Left lung (tissue), 10 donors: ENCODE data around the gene ESD. TPM values are rescaled to one million over a fixed set of nuclear protein-coding genes. Genes with fewer than 3 reads are reported as not detected.
"Not testable (repeated sequence)": the region's sequence is repeated elsewhere in the genome, so short reads cannot be mapped to it uniquely, and the experiment has no call there.

Source experiments
- ATAC-seq: fragments of 200-7000 bp; cut with Tn5 transposase; one replicate; pipeline ENCODE4 v1.9.1; 2020; ENCODE audit warnings: moderate library complexity
- DNase-seq, 4 donors: peaks; one replicate each; pipeline ENCODE4 v3.0.0-alpha.2; 2013 to 2020
- H3K27ac ChIP-seq, 2 donors: fragments of 200-600 bp; sonication (generic) in 1 of 2; one replicate each; pipeline versions ENCODE4 v1.5.0 to v1.8.0; 2020 to 2021
- H3K27me3 ChIP-seq, 2 donors: fragments of 200-600 bp; sonication (generic) in 1 of 2; one replicate each; pipeline versions ENCODE4 v1.5.0 to v1.8.0; 2020 to 2021
- H3K36me3 ChIP-seq, 2 donors: fragments of 200-600 bp; sonication (generic) in 1 of 2; one replicate each; pipeline versions ENCODE4 v1.5.0 to v1.8.0; 2020 to 2021
- H3K4me1 ChIP-seq, 2 donors: fragments of 200-600 bp; one replicate each; pipeline ENCODE4 v1.8.0; 2021
- H3K4me3 ChIP-seq, 2 donors: fragments of 200-600 bp; sonication (generic) in 1 of 2; one replicate each; pipeline versions ENCODE4 v1.5.0 to v1.8.0; 2020 to 2021; ENCODE audit warnings: mild to moderate bottlenecking in 1 of 2
- H3K9me3 ChIP-seq, 2 donors: fragments of 200-600 bp; sonication (generic) in 1 of 2; one replicate each; pipeline versions ENCODE4 v1.5.0 to v1.8.0; 2020 to 2021
- intact Hi-C, 2 donors: fragments of 100-400 bp; cut with DNase I; formaldehyde crosslinking; loops; one replicate each; pipeline versions ENCODE4 v1.11.2 to v1.14.2; 2022
- polyA plus RNA-seq, 6 donors: library from polyadenylated mRNA; unstranded; fragments of 120-200 nt; gene quantifications; one replicate each; pipeline ENCODE4 v1.2.1, GENCODE V29; 2013; ENCODE audit not compliant: insufficient read length in 6 of 6
- total RNA-seq, 2 donors: library from RNA; stranded (reverse); fragmentation: NEBNext Ultra II Directional; extraction: Animal tissue kit (Norgen Biotek cat#: 25700); gene quantifications; one replicate each; pipeline ENCODE4 v1.2.1, GENCODE V29; 2021
- TF ChIP-seq, protein P1 (sequence below), 2 donors: fragments of 200-600 bp; sonication (generic) in 1 of 2; IDR thresholded peaks; one replicate each; pipeline versions ENCODE4 v1.5.0 to v1.8.0; 2021; ENCODE audit warnings: antibody characterized with exemption in 2 of 2
- donor health status: DM: no; HTN: yes; CAD: no.
- donor health status: DM: no; HTN: no; CAD: no.

Gene ESD
- total and polyA plus RNA-seq, 8 donors = 99.6 to 277 (median 235) TPM

DNA sequence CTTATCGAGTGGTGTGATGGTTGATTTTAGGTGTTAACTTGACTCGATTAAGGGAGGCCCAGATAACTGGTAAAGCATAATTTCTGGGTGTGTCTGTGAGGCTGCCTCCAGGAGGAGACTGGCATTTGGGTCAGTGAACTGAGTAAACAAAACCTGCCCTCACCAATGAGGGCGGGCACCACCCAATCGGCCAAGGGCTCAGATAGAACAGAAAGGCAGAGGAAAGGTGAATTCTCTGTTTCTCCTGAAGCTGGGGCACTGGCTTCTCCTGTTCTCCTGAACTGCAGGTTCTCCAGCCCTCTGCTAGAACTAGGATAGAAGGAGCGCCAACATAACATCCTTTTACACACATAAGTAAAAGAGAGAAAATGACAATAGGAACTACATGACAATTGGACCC is 35.1 kb downstream of the ESD start:
- no peak overlapping the region for H3K27ac ChIP-seq
- no peaks in the 10 kb centered on the region for H3K36me3 ChIP-seq
- no peaks in the 10 kb centered on the region for H3K9me3 ChIP-seq
- H3K4me3 ChIP-seq = no peak overlapping the region
- intact Hi-C loops = no loop called here
- DNase-seq = no peak
- no peaks in the 10 kb centered on the region for H3K27me3 ChIP-seq
- H3K4me1 ChIP-seq = peaks cover 7 to 26% of the 10 kb centered on the region in 2 donors
- TF ChIP-seq, protein P1, sequence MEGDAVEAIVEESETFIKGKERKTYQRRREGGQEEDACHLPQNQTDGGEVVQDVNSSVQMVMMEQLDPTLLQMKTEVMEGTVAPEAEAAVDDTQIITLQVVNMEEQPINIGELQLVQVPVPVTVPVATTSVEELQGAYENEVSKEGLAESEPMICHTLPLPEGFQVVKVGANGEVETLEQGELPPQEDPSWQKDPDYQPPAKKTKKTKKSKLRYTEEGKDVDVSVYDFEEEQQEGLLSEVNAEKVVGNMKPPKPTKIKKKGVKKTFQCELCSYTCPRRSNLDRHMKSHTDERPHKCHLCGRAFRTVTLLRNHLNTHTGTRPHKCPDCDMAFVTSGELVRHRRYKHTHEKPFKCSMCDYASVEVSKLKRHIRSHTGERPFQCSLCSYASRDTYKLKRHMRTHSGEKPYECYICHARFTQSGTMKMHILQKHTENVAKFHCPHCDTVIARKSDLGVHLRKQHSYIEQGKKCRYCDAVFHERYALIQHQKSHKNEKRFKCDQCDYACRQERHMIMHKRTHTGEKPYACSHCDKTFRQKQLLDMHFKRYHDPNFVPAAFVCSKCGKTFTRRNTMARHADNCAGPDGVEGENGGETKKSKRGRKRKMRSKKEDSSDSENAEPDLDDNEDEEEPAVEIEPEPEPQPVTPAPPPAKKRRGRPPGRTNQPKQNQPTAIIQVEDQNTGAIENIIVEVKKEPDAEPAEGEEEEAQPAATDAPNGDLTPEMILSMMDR (IDR thresholded peaks at IDR 0.05) = no peak
- no peak for ATAC-seq

DNA sequence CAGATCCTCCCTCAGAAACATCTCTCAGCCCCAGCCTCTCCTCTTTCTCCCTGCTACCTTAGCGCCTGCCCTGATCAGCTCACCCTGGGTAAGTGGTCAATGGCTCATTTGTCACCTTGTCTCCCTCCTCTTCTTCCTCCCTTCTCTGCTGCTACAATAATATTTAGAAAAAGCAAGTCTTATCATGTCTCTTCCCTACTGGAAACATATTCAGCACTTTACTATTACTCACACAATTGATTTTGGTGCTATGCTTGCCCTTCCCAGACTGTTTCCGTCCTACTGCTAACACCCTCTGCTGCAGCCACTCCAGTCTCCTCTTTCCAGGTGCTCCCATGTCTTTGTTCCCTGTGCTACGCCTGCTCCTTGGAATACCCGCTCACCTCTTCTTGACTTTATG is 35.8 kb downstream of the ESD start:
- DNase-seq (no peak), ATAC-seq (no peak)
- intact Hi-C loops = no loop called here
- Histone ChIP-seq H3K27ac (no peak overlapping the region), H3K27me3 (no peaks in the 10 kb centered on the region), H3K9me3 (no peaks in the 10 kb centered on the region), H3K4me1 (peaks cover 9 to 28% of the 10 kb centered on the region in 2 donors), H3K36me3 (no peaks in the 10 kb centered on the region), H3K4me3 (no peak overlapping the region)
- TF ChIP-seq, protein P1 (IDR thresholded peaks at IDR 0.05) = no peak

DNA sequence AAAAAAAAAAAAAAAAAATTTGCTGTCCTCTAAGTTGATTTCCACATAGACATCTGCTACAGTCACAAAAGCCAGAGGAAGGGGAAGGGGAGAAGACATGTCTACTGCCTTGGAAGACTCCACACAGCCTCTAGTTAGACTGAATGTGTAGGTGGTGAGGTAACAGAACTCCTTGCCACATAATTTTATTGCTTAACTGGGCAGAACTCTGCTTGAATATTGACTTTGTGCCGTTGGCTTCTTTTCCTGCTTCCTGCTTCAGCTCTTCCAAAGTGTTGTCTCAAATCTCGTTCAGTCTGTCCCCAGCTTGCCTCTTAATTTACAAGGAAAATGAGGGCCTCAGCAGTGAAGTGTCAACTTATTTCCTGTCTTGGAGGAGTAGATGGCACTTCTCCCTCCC is 37.1 kb downstream of the ESD start:
- peaks cover 9 to 28% of the 10 kb centered on the region in 2 donors for H3K4me1 ChIP-seq
- TF ChIP-seq, protein P1 (IDR thresholded peaks at IDR 0.05) = no peak
- H3K9me3 ChIP-seq = no peaks in the 10 kb centered on the region
- peak in 1 of 4 donors; percentile 26 for DNase-seq
- H3K4me3 ChIP-seq = no peak overlapping the region
- intact Hi-C loops = no loop called here
- H3K27me3 ChIP-seq = no peaks in the 10 kb centered on the region
- H3K27ac ChIP-seq = peak overlapping the region in 1 of 2 donors; percentile 7
- peak; percentile 83 for ATAC-seq
- H3K36me3 ChIP-seq = no peaks in the 10 kb centered on the region

DNA sequence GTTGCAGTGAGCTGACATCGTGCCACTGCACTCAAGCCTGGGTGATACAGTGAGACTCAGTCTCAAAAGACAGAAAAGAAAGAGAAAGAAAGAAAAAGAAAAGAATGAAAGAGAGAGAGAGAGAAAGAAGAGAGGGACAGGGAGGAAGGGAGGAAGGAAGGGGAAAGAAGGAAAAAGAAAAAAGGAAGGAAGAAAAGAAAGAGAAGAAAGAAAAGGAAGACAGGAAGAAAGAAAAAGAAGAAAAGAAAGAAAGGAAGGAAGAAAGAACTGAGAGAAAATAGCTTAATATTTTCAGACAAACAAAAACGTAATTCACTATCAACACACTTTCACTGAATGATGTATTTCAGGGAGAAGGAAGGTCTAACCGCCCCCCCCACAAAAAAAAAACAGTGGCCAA is 39.3 kb downstream of the ESD start:
- intact Hi-C loops = no loop called here
- no peak for ATAC-seq
- Histone ChIP-seq H3K9me3 (no peaks in the 10 kb centered on the region), H3K36me3 (no peaks in the 10 kb centered on the region), H3K4me3 (no peak overlapping the region), H3K27ac (no peak overlapping the region), H3K4me1 (peaks cover 9 to 29% of the 10 kb centered on the region in 2 donors), H3K27me3 (no peaks in the 10 kb centered on the region)
- no peak for DNase-seq
- TF ChIP-seq, protein P1 (IDR thresholded peaks at IDR 0.05) = no peak

DNA sequence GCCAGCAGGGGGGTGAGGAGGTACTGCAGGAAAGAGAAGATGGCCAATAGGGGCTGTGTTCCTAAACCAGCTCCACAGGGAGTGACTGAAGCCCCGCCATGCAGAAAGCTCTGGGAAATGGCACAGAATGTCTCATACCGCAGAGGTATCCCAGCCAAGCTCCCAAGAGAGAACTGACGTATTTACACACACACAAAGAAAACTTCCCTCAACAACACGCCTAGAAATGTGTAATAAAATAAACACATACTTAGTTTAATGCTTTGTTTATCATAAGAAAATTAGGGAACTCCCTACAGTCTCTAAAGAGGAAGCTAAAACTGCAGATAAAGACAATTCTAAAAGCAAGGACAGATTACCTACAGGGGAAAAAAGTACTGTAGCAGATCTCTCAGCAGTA is 40.0 kb downstream of the ESD start:
- intact Hi-C loops = no loop called here
- H3K4me3 ChIP-seq = no peak overlapping the region
- H3K9me3 ChIP-seq = no peaks in the 10 kb centered on the region
- peaks cover 9 to 36% of the 10 kb centered on the region in 2 donors for H3K4me1 ChIP-seq
- TF ChIP-seq, protein P1 (IDR thresholded peaks at IDR 0.05) = no peak
- no peaks in the 10 kb centered on the region for H3K27me3 ChIP-seq
- DNase-seq (peak in 1 of 4 donors; percentile 16), ATAC-seq (no peak)
- no peaks in the 10 kb centered on the region for H3K36me3 ChIP-seq
- no peak overlapping the region for H3K27ac ChIP-seq

DNA sequence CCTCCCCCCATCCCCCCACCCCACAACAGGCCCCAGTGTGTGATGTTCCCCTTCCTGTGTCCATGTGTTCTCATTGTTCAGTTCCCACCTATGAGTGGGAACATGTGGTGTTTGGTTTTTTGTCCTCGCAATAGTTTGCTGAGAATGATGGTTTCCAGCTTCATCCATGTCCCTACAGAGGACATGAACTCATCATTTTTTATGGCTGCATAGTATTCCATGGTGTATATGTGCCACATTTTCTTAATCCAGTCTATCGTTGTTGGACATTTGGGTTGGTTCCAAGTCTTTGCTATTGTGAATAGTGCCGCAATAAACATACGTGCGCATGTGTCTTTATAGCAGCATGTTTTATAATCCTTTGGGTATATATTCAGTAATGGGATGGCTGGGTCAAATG is 41.5 kb downstream of the ESD start:
- H3K36me3 ChIP-seq, H3K9me3 ChIP-seq, H3K27me3 ChIP-seq, intact Hi-C loops, ATAC-seq, DNase-seq, H3K4me3 ChIP-seq, H3K27ac ChIP-seq: not testable (repeated sequence)
- peaks cover 9 to 41% of the 10 kb centered on the region in 2 donors for H3K4me1 ChIP-seq
